K562 (cell line): Measurements from ENCODE around the gene SNX20. TPM values are rescaled to one million over a fixed set of nuclear protein-coding genes. Genes with fewer than 3 reads are reported as not detected.

Experiments used
- CBX1 ChIP-seq: sonication (generic); IDR thresholded peaks from 2 replicates; pipeline ENCODE4 v1.6.1; 2016; ENCODE audit warnings: antibody characterized with exemption, low read depth, mild to moderate bottlenecking
- NFRKB ChIP-seq: fragments of 450-650 bp; IDR thresholded peaks from 2 replicates; pipeline ENCODE4 v1.6.1; 2016; ENCODE audit warnings: low read depth
- TARDBP ChIP-seq: fragments of 450-650 bp; IDR thresholded peaks from 2 replicates; pipeline ENCODE4 v1.6.1; 2016
- polyA plus RNA-seq, 8 experiments: library from polyadenylated mRNA; depleted of rRNA in 4 of 8; stranded (reverse) in 5 of 8; unstranded in 3 of 8; fragments of >200 nt; fragmentation: Nextera tagmentation in 2 of 8; fragmentation: Illumina TruSeq in 1 of 8; extraction: Ambion mirVana in 2 of 8; extraction: Trizol in 1 of 8; gene quantifications; 2 replicates each; pipeline versions ENCODE4 v1.2.1 to v1.2.3, GENCODE V29; 2011 to 2014; ENCODE audit warnings: inconsistent platforms in 1 of 8, missing spikeins in 1 of 8
- total RNA-seq, 7 experiments: library from RNA; depleted of rRNA in 6 of 7; stranded (reverse); fragments of >200 nt in 6 of 7; fragmentation: Illumina TruSeq in 2 of 7; extraction: Trizol in 2 of 7; gene quantifications; 2 replicates each; pipeline versions ENCODE4 v1.2.1 to v1.2.3, GENCODE V29; 2011 to 2021; ENCODE audit warnings: low replicate concordance in 1 of 7
- TF ChIP-seq, protein P1 (sequence below), 2 experiments: fragments of 450-650 bp in 1 of 2; sonication (generic) in 1 of 2; formaldehyde crosslinking in 1 of 2; IDR thresholded peaks; 2 replicates each; pipeline versions ENCODE4 v1.7.1 to v1.9.0; 2016 to 2022; ENCODE audit warnings: inconsistent platforms in 1 of 2, mild to moderate bottlenecking in 1 of 2, missing genetic modification reagents in 1 of 2

The SNX20 gene
- total and polyA plus RNA-seq, 9 of the 15 experiments (the other 6 are each of a cell fraction or from before 2014, with no cell fraction given) = 0.04 to 0.07 TPM; not detected in 7

DNA sequence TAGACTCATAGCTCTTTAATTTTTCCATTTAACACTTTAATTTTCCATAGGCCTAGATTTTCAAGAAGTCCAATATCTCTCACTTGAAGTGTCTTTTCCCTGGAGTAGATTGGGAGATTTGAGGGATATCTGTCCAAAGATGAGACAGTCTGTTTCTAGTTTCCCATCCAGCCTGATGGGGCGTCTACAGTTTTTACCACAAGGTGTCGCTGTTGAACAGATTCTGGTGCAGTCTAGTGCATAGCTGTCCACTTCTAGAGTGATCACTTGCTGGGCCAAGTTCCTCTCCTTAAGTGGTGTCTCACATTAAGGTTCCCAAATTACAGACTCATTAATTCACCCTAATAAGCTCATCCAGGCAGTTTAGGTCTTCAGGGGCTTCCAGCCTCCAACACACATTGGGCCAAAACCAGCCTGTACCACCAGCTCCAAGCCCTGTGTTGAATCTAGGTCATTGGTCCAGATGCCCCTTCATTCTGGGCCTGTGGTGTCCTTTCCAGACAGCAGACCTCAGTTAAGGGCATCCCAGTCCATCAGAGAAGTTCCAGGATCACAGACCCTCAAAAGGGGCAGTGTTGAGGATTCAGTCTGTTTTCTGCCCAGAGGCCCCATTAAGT, 9.4 kb downstream of the SNX20 start (continued):
- TF ChIP-seq, protein P1, sequence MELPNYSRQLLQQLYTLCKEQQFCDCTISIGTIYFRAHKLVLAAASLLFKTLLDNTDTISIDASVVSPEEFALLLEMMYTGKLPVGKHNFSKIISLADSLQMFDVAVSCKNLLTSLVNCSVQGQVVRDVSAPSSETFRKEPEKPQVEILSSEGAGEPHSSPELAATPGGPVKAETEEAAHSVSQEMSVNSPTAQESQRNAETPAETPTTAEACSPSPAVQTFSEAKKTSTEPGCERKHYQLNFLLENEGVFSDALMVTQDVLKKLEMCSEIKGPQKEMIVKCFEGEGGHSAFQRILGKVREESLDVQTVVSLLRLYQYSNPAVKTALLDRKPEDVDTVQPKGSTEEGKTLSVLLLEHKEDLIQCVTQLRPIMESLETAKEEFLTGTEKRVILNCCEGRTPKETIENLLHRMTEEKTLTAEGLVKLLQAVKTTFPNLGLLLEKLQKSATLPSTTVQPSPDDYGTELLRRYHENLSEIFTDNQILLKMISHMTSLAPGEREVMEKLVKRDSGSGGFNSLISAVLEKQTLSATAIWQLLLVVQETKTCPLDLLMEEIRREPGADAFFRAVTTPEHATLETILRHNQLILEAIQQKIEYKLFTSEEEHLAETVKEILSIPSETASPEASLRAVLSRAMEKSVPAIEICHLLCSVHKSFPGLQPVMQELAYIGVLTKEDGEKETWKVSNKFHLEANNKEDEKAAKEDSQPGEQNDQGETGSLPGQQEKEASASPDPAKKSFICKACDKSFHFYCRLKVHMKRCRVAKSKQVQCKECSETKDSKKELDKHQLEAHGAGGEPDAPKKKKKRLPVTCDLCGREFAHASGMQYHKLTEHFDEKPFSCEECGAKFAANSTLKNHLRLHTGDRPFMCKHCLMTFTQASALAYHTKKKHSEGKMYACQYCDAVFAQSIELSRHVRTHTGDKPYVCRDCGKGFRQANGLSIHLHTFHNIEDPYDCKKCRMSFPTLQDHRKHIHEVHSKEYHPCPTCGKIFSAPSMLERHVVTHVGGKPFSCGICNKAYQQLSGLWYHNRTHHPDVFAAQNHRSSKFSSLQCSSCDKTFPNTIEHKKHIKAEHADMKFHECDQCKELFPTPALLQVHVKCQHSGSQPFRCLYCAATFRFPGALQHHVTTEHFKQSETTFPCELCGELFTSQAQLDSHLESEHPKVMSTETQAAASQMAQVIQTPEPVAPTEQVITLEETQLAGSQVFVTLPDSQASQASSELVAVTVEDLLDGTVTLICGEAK (IDR thresholded peaks at IDR 0.05) = no peak
- TF ChIP-seq, protein P1 (CRISPR knock-in tag; IDR thresholded peaks at IDR 0.05) = no peak
- TF ChIP-seq NFRKB = no peak
- TF ChIP-seq TARDBP = no peak
- TF ChIP-seq CBX1 = peak; percentile 79; the same call in 1 of the 2 replicates
